Measurements from ENCODE around the gene UBE2R2.

GRCh38 chr9:33850267-33850629, 33.3 kb downstream of the UBE2R2 start:
- TF ChIP-seq CTCF (IDR thresholded peaks at IDR 0.05; ENCODE audit: borderline replicate concordance, extremely low read depth, low read length, poor library complexity, severe bottlenecking) (no peak), EZH2 (IDR thresholded peaks at IDR 0.05; ENCODE audit: borderline replicate concordance, low read depth, low read length, severe bottlenecking) (no peak)
